K562 (cell line): ENCODE results near the gene DNAJC11. TPM values are rescaled to one million over a fixed set of nuclear protein-coding genes. Genes with fewer than 3 reads are reported as not detected.
A peak's percentile ranks its signal among the peaks of the same experiment; 100 is the strongest.

Source experiments
- ATAC-seq: fragments of 200-7000 bp; cut with Tn5 transposase; 3 replicates; pipeline ENCODE4 v1.9.1; 2020; ENCODE audit warnings: moderate library complexity
- BruUV-seq: library from RNA; stranded (reverse); fragments of 400-500 nt; replicated peaks from 2 replicates; lab custom pipeline; 2021; lab: Mats Ljungman, UMichigan
- CTCF ChIA-PET: fragments of 300-600 bp; formaldehyde crosslinking; extraction: SDS; loops from one replicate; lab custom pipeline; 2021; ENCODE audit warnings: low intra/inter-chr PET ratio; lab: Yijun Ruan, JAX
- POLR2A ChIA-PET: fragments of 300-600, 350-650 bp; sonication (Branson Sonifier 250); formaldehyde crosslinking; extraction: SDS; loops from one replicate; lab custom pipeline; 2021; ENCODE audit warnings: antibody characterized with exemption, inconsistent platforms; lab: Yijun Ruan, JAX
- DNase-seq, 4 experiments: peaks; one replicate each; pipeline versions ENCODE4 v3.0.0 to v3.0.0-alpha.2; 2011 to 2018; ENCODE audit warnings: low spot score in 3 of 4, mixed read lengths in 3 of 4; ENCODE audit errors: extremely low read depth in 1 of 4
- FAIRE-seq: peaks from 2 replicates; lab custom pipeline; 2011; peaks lifted over from hg19 to GRCh38; lab: Jason Lieb, UNC
- H2AFZ ChIP-seq: 2 replicates; pipeline ENCODE4 v1.6.0; 2011; ENCODE audit warnings: low read depth, low read length, control low read depth, inconsistent platforms
- H3K27ac ChIP-seq: fragments of 200-600 bp; 3 replicates; pipeline ENCODE4 v1.8.0; 2011; ENCODE audit warnings: low read depth, mild to moderate bottlenecking, control low read depth, inconsistent platforms, low read length, moderate library complexity, mixed read lengths; ENCODE audit errors: extremely low read depth
- H3K27me3 ChIP-seq, 2 experiments: fragments of 300-600 bp in 1 of 2; 2 replicates in 1 of 2; 3 replicates in 1 of 2; pipeline versions ENCODE4 v1.6.0 to v1.8.0; 2011; ENCODE audit warnings: inconsistent platforms in 2 of 2, low read length in 2 of 2, mild to moderate bottlenecking in 1 of 2, mixed read lengths in 1 of 2, moderate library complexity in 1 of 2; ENCODE audit not compliant: control insufficient read depth in 2 of 2, insufficient read depth in 2 of 2
- H3K36me3 ChIP-seq: fragments of 300-600 bp; 3 replicates; pipeline ENCODE4 v1.8.0; 2011; ENCODE audit warnings: mild to moderate bottlenecking, low read length, inconsistent platforms; ENCODE audit not compliant: control insufficient read depth, insufficient read depth
- H3K4me1 ChIP-seq, 2 experiments: fragments of 200-600 bp in 1 of 2; replicated peaks in 1 of 2; 2 replicates in 1 of 2; 3 replicates in 1 of 2; pipeline versions ENCODE4 v1.5.1 to v1.8.0; 2011; ENCODE audit warnings: inconsistent platforms in 2 of 2, low read length in 2 of 2, mild to moderate bottlenecking in 1 of 2, mixed read lengths in 1 of 2, moderate library complexity in 1 of 2; ENCODE audit not compliant: control insufficient read depth in 2 of 2, insufficient read depth in 2 of 2
- H3K4me2 ChIP-seq: 2 replicates; pipeline ENCODE4 v1.6.1; 2011; ENCODE audit warnings: low read length, control low read depth, inconsistent platforms, mixed read lengths; ENCODE audit not compliant: insufficient read depth
- H3K4me3 ChIP-seq: fragments of 200-600 bp; sonication (generic), shearing (Covaris generic); 2 replicates; pipeline ENCODE4 v1.5.1; 2016; ENCODE audit warnings: control low read depth, inconsistent platforms
- H3K79me2 ChIP-seq: fragments of 200-600 bp; 3 replicates; pipeline ENCODE4 v1.8.0; 2011; ENCODE audit warnings: low read length, inconsistent platforms; ENCODE audit not compliant: control insufficient read depth, insufficient read depth
- H3K9ac ChIP-seq, 2 experiments: 2 replicates each; pipeline versions ENCODE4 v1.6.0 to v1.6.1; 2011; ENCODE audit warnings: low read depth in 2 of 2, low read length in 2 of 2, control low read depth in 1 of 2, inconsistent platforms in 1 of 2, mild to moderate bottlenecking in 1 of 2, mixed read lengths in 1 of 2; ENCODE audit not compliant: insufficient read depth in 1 of 2
- H3K9me1 ChIP-seq: one replicate; pipeline ENCODE4 v1.6.0; 2011; ENCODE audit warnings: inconsistent platforms, mild to moderate bottlenecking, low read length, moderate library complexity; ENCODE audit not compliant: control insufficient read depth, insufficient read depth
- H3K9me3 ChIP-seq: replicated peaks from 2 replicates; pipeline ENCODE4 v1.5.1; 2011; ENCODE audit warnings: low read depth, low read length, inconsistent platforms; ENCODE audit not compliant: control insufficient read depth, insufficient read depth
- H4K20me1 ChIP-seq: replicated peaks from 2 replicates; pipeline ENCODE4 v1.6.1; 2011; ENCODE audit warnings: low read length, inconsistent platforms, mixed read lengths; ENCODE audit not compliant: control insufficient read depth, insufficient read depth
- AFF1 ChIP-seq, 2 experiments: fragments of 450-650 bp; IDR thresholded peaks; 2 replicates each; pipeline ENCODE4 v1.6.1; 2018; ENCODE audit warnings: mild to moderate bottlenecking in 2 of 2, low read depth in 1 of 2; ENCODE audit not compliant: partially characterized antibody in 2 of 2
- BCOR ChIP-seq: fragments of 450-650 bp; IDR thresholded peaks from 2 replicates; pipeline ENCODE4 v1.6.1; 2016
- ELF2 ChIP-seq: fragments of 250-450 bp; sonication (Bioruptor Pico); IDR thresholded peaks from 2 replicates; pipeline ENCODE4 v1.5.0; 2021; ENCODE audit warnings: mild to moderate bottlenecking
- FOXA3 ChIP-seq, 2 experiments: fragments of 450-650 bp in 1 of 2; sonication (generic) in 1 of 2; formaldehyde crosslinking; IDR thresholded peaks in 1 of 2; conservative IDR thresholded peaks in 1 of 2; 2 replicates each; pipeline versions ENCODE4 v1.4.0 to v1.8.0; 2020 to 2022; ENCODE audit warnings: mild to moderate bottlenecking in 2 of 2, missing genetic modification reagents in 1 of 2
- GTF2F1 ChIP-seq: IDR thresholded peaks from 2 replicates; pipeline ENCODE4 v1.6.1; 2011; ENCODE audit warnings: low read depth, low read length, improper control_type of control experiment
- HMG20B ChIP-seq: fragments of 250-450 bp; sonication (Bioruptor Pico); IDR thresholded peaks from 2 replicates; pipeline ENCODE4 v1.5.0; 2021; ENCODE audit warnings: mild to moderate bottlenecking
- HNRNPUL1 ChIP-seq: fragments of 200-400 bp; formaldehyde crosslinking; IDR thresholded peaks from 2 replicates; pipeline ENCODE4 v1.6.1; 2017; ENCODE audit warnings: low read length
- KAT8 ChIP-seq: fragments of 450-650 bp; IDR thresholded peaks from 2 replicates; pipeline ENCODE4 v1.6.1; 2016; ENCODE audit warnings: low read depth, mild to moderate bottlenecking
- MBD2 ChIP-seq: sonication (generic); IDR thresholded peaks from 2 replicates; pipeline ENCODE4 v1.6.1; 2016; ENCODE audit warnings: low read depth, borderline replicate concordance
- NR4A1 ChIP-seq, 2 experiments: fragments of 250-450 bp in 1 of 2; fragments of 450-650 bp in 1 of 2; sonication (Bioruptor Pico) in 1 of 2; IDR thresholded peaks; 2 replicates each; pipeline versions ENCODE4 v1.4.0 to v1.6.1; 2016 to 2020; ENCODE audit warnings: mild to moderate bottlenecking in 2 of 2, missing compliant biosample characterization in 1 of 2, missing genetic modification characterization in 1 of 2, moderate library complexity in 1 of 2
- PCBP2 ChIP-seq: fragments of 200-400 bp; formaldehyde crosslinking; IDR thresholded peaks from 2 replicates; pipeline ENCODE4 v1.6.1; 2018; ENCODE audit warnings: low read length, low read depth, mild to moderate bottlenecking, moderate library complexity; ENCODE audit not compliant: poor library complexity, severe bottlenecking
- SMARCC2 ChIP-seq: fragments of 450-650 bp; IDR thresholded peaks from 2 replicates; pipeline ENCODE4 v1.6.1; 2017; ENCODE audit warnings: antibody characterized with exemption, moderate library complexity, mild to moderate bottlenecking, low read depth
- ZBTB17 ChIP-seq: fragments of 450-650 bp; formaldehyde crosslinking; IDR thresholded peaks from 2 replicates; pipeline ENCODE4 v1.4.0; 2020; ENCODE audit warnings: mild to moderate bottlenecking
- WGBS: fragments of 100-300 bp; shearing (Covaris generic); methylation state at CpG from one replicate; pipeline ENCODE4 v1.1.6; 2016; ENCODE audit warnings: low coverage, mixed read lengths; ENCODE audit not compliant: insufficient coverage; ENCODE audit errors: missing lambda C conversion rate; 5-methylcytosine and 5-hydroxymethylcytosine counted together
- in situ Hi-C: fragments of 300-500 bp; cut with MboI; formaldehyde crosslinking; loops from 4 replicates; pipeline ENCODE4 v1.15.0; 2018; ENCODE audit warnings: inconsistent platforms, mixed read lengths
- intact Hi-C: fragments of 100-400 bp; cut with micrococcal nuclease; formaldehyde crosslinking; loops from 2 replicates; pipeline ENCODE4 v1.14.2; 2022
- polyA plus RNA-seq, 8 experiments: library from polyadenylated mRNA; depleted of rRNA in 4 of 8; stranded (reverse) in 5 of 8; unstranded in 3 of 8; fragments of >200 nt; fragmentation: Nextera tagmentation in 2 of 8; fragmentation: Illumina TruSeq in 1 of 8; extraction: Ambion mirVana in 2 of 8; extraction: Trizol in 1 of 8; gene quantifications; 2 replicates each; pipeline versions ENCODE4 v1.2.1 to v1.2.3, GENCODE V29; 2011 to 2014; ENCODE audit warnings: inconsistent platforms in 1 of 8, missing spikeins in 1 of 8
- total RNA-seq, 7 experiments: library from RNA; depleted of rRNA in 6 of 7; stranded (reverse); fragments of >200 nt in 6 of 7; fragmentation: Illumina TruSeq in 2 of 7; extraction: Trizol in 2 of 7; gene quantifications; 2 replicates each; pipeline versions ENCODE4 v1.2.1 to v1.2.3, GENCODE V29; 2011 to 2021; ENCODE audit warnings: low replicate concordance in 1 of 7
- TF ChIP-seq, protein P1 (sequence below): fragments of 250-450 bp; sonication (Bioruptor Pico); IDR thresholded peaks from 2 replicates; pipeline ENCODE4 v1.8.0; 2022; ENCODE audit warnings: moderate library complexity, mild to moderate bottlenecking, inconsistent platforms

The DNAJC11 gene
- total and polyA plus RNA-seq, 9 of the 15 experiments (the other 6 are each of a cell fraction or from before 2014, with no cell fraction given), result 14.1 to 123 (median 76.6) TPM

- TF ChIP-seq PCBP2 (no peak), FOXA3 (CRISPR knock-in tag; conservative IDR thresholded peaks at IDR 0.05 in 1 of 2, IDR thresholded peaks at IDR 0.05 in 1 of 2) (no peak; a peak in 1 of 4 replicates), MBD2 (no peak; the same call in 1 of the 2 replicates), ELF2 (CRISPR knock-in tag) (peak; percentile 91), HNRNPUL1 (no peak), BCOR (no peak)
These were observed 97.6 kb downstream of the DNAJC11 start (continued) for GRCh38 chr1:6603915-6604558.

- H3K9me1 ChIP-seq, result peaks cover 14% of the 10 kb centered on the region
- BruUV-seq, result TSS peak; percentile 90
- H3K27ac ChIP-seq, result peak overlapping the region; percentile 99
- H3K27me3 ChIP-seq, result no peaks in the 10 kb centered on the region
- H3K4me3 ChIP-seq, result peak overlapping the region; percentile 89
- peak overlapping the region; percentile 95 to 96 for H3K9ac ChIP-seq
- peaks cover 32 to 53% of the 10 kb centered on the region in 2 experiments for H3K4me1 ChIP-seq
- peak; percentile 26 for ATAC-seq
- CTCF ChIA-PET, result no interaction called here
- H4K20me1 ChIP-seq, result peaks cover 29% of the 10 kb centered on the region
- FAIRE-seq, result peak; percentile 70
- H3K9me3 ChIP-seq, result no peaks in the 10 kb centered on the region
- H3K79me2 ChIP-seq, result peaks cover 41% of the 10 kb centered on the region
- H3K4me2 ChIP-seq, result peak overlapping the region; percentile 75
- peaks cover 22% of the 10 kb centered on the region; the same call in 2 of the 3 replicates for H3K36me3 ChIP-seq
- DNase-seq, result peak in 2 of 4 experiments; percentile 63 to 80
- POLR2A ChIA-PET, result interaction anchor here (0.6 to 10.7 kb wide), 14 partner anchors 8 to 718 kb away, joined by 3 to 221 read pairs (median 6); partner anchors contain the start of genes PHF13, THAP3 and ZBTB48
- in situ Hi-C loops, result no loop called here
- peak overlapping the region; percentile 100 for H2AFZ ChIP-seq
- 1% methylated on average over 36 of the region's 36 CpGs for WGBS
- intact Hi-C loops, result no loop called here
- TF ChIP-seq AFF1 (IDR thresholded peaks at IDR 0.05; ENCODE audit: low read depth in 1 of 2, partially characterized antibody in 2 of 2), result peak in 1 of 2 experiments; percentile 42
- no peak; the same call in none of the 2 replicates for TF ChIP-seq SMARCC2
- no peak for TF ChIP-seq KAT8
- TF ChIP-seq ZBTB17, result no peak; the same call in 1 of the 2 replicates
- no peak for TF ChIP-seq HMG20B (CRISPR knock-in tag)
- TF ChIP-seq, protein P1, sequence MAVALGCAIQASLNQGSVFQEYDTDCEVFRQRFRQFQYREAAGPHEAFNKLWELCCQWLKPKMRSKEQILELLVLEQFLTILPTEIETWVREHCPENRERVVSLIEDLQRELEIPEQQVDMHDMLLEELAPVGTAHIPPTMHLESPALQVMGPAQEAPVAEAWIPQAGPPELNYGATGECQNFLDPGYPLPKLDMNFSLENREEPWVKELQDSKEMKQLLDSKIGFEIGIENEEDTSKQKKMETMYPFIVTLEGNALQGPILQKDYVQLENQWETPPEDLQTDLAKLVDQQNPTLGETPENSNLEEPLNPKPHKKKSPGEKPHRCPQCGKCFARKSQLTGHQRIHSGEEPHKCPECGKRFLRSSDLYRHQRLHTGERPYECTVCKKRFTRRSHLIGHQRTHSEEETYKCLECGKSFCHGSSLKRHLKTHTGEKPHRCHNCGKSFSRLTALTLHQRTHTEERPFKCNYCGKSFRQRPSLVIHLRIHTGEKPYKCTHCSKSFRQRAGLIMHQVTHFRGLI (CRISPR knock-in tag), result no peak
- TF ChIP-seq NR4A1 (CRISPR knock-in tag; IDR thresholded peaks at IDR 0.05), result no peak
- TF ChIP-seq NR4A1 (tag; IDR thresholded peaks at IDR 0.05), result no peak
- TF ChIP-seq GTF2F1, result no peak
These were observed 98.2 kb downstream of the DNAJC11 start for GRCh38 chr1:6603238-6603914.
